K562 (cell line): ENCODE measurements around the gene CACNB2. TPM values are rescaled to one million over a fixed set of nuclear protein-coding genes. Genes with fewer than 3 reads are reported as not detected.
A peak's percentile ranks its signal among the peaks of the same experiment; 100 is the strongest.

ENCODE experiments used
- ATAC-seq: fragments of 200-7000 bp; cut with Tn5 transposase; 3 replicates; pipeline ENCODE4 v1.9.1; 2020; ENCODE audit warnings: moderate library complexity
- BruUV-seq: library from RNA; stranded (reverse); fragments of 400-500 nt; replicated peaks from 2 replicates; lab custom pipeline; 2021; lab: Mats Ljungman, UMichigan
- CTCF ChIA-PET: fragments of 300-600 bp; formaldehyde crosslinking; extraction: SDS; loops from one replicate; lab custom pipeline; 2021; ENCODE audit warnings: low intra/inter-chr PET ratio; lab: Yijun Ruan, JAX
- POLR2A ChIA-PET: fragments of 300-600, 350-650 bp; sonication (Branson Sonifier 250); formaldehyde crosslinking; extraction: SDS; loops from one replicate; lab custom pipeline; 2021; ENCODE audit warnings: antibody characterized with exemption, inconsistent platforms; lab: Yijun Ruan, JAX
- DNase-seq, 4 experiments: peaks; one replicate each; pipeline versions ENCODE4 v3.0.0 to v3.0.0-alpha.2; 2011 to 2018; ENCODE audit warnings: low spot score in 3 of 4, mixed read lengths in 3 of 4; ENCODE audit errors: extremely low read depth in 1 of 4
- FAIRE-seq: peaks from 2 replicates; lab custom pipeline; 2011; peaks lifted over from hg19 to GRCh38; lab: Jason Lieb, UNC
- H2AFZ ChIP-seq: 2 replicates; pipeline ENCODE4 v1.6.0; 2011; ENCODE audit warnings: low read depth, low read length, control low read depth, inconsistent platforms
- H3K27ac ChIP-seq: fragments of 200-600 bp; 3 replicates; pipeline ENCODE4 v1.8.0; 2011; ENCODE audit warnings: low read depth, mild to moderate bottlenecking, control low read depth, inconsistent platforms, low read length, moderate library complexity, mixed read lengths; ENCODE audit errors: extremely low read depth
- H3K27me3 ChIP-seq, 2 experiments: fragments of 300-600 bp in 1 of 2; 2 replicates in 1 of 2; 3 replicates in 1 of 2; pipeline versions ENCODE4 v1.6.0 to v1.8.0; 2011; ENCODE audit warnings: inconsistent platforms in 2 of 2, low read length in 2 of 2, mild to moderate bottlenecking in 1 of 2, mixed read lengths in 1 of 2, moderate library complexity in 1 of 2; ENCODE audit not compliant: control insufficient read depth in 2 of 2, insufficient read depth in 2 of 2
- H3K36me3 ChIP-seq: fragments of 300-600 bp; 3 replicates; pipeline ENCODE4 v1.8.0; 2011; ENCODE audit warnings: mild to moderate bottlenecking, low read length, inconsistent platforms; ENCODE audit not compliant: control insufficient read depth, insufficient read depth
- H3K4me1 ChIP-seq, 2 experiments: fragments of 200-600 bp in 1 of 2; replicated peaks in 1 of 2; 2 replicates in 1 of 2; 3 replicates in 1 of 2; pipeline versions ENCODE4 v1.5.1 to v1.8.0; 2011; ENCODE audit warnings: inconsistent platforms in 2 of 2, low read length in 2 of 2, mild to moderate bottlenecking in 1 of 2, mixed read lengths in 1 of 2, moderate library complexity in 1 of 2; ENCODE audit not compliant: control insufficient read depth in 2 of 2, insufficient read depth in 2 of 2
- H3K4me2 ChIP-seq: 2 replicates; pipeline ENCODE4 v1.6.1; 2011; ENCODE audit warnings: low read length, control low read depth, inconsistent platforms, mixed read lengths; ENCODE audit not compliant: insufficient read depth
- H3K4me3 ChIP-seq: fragments of 200-600 bp; sonication (generic), shearing (Covaris generic); 2 replicates; pipeline ENCODE4 v1.5.1; 2016; ENCODE audit warnings: control low read depth, inconsistent platforms
- H3K79me2 ChIP-seq: fragments of 200-600 bp; 3 replicates; pipeline ENCODE4 v1.8.0; 2011; ENCODE audit warnings: low read length, inconsistent platforms; ENCODE audit not compliant: control insufficient read depth, insufficient read depth
- H3K9ac ChIP-seq, 2 experiments: 2 replicates each; pipeline versions ENCODE4 v1.6.0 to v1.6.1; 2011; ENCODE audit warnings: low read depth in 2 of 2, low read length in 2 of 2, control low read depth in 1 of 2, inconsistent platforms in 1 of 2, mild to moderate bottlenecking in 1 of 2, mixed read lengths in 1 of 2; ENCODE audit not compliant: insufficient read depth in 1 of 2
- H3K9me1 ChIP-seq: one replicate; pipeline ENCODE4 v1.6.0; 2011; ENCODE audit warnings: inconsistent platforms, mild to moderate bottlenecking, low read length, moderate library complexity; ENCODE audit not compliant: control insufficient read depth, insufficient read depth
- H3K9me3 ChIP-seq: replicated peaks from 2 replicates; pipeline ENCODE4 v1.5.1; 2011; ENCODE audit warnings: low read depth, low read length, inconsistent platforms; ENCODE audit not compliant: control insufficient read depth, insufficient read depth
- H4K20me1 ChIP-seq: replicated peaks from 2 replicates; pipeline ENCODE4 v1.6.1; 2011; ENCODE audit warnings: low read length, inconsistent platforms, mixed read lengths; ENCODE audit not compliant: control insufficient read depth, insufficient read depth
- BCLAF1 ChIP-seq, 2 experiments: fragments of 450-650 bp in 1 of 2; IDR thresholded peaks; 2 replicates each; pipeline ENCODE4 v1.6.1; 2011 to 2017; ENCODE audit warnings: low read depth in 2 of 2, antibody characterized with exemption in 1 of 2, borderline replicate concordance in 1 of 2, low read length in 1 of 2, mild to moderate bottlenecking in 1 of 2, mixed read lengths in 1 of 2; ENCODE audit not compliant: control insufficient read depth in 1 of 2
- CTCFL ChIP-seq: IDR thresholded peaks from 2 replicates; pipeline ENCODE4 v1.6.1; 2011; ENCODE audit warnings: borderline replicate concordance, low read depth, mild to moderate bottlenecking, moderate library complexity, low read length; ENCODE audit not compliant: insufficient read depth, poor library complexity, severe bottlenecking
- OTX1 ChIP-seq: fragments of 450-650 bp; formaldehyde crosslinking; IDR thresholded peaks from 2 replicates; pipeline ENCODE4 v1.4.0; 2022; ENCODE audit warnings: mild to moderate bottlenecking
- PYGO2 ChIP-seq: fragments of 450-650 bp; IDR thresholded peaks from 2 replicates; pipeline ENCODE4 v1.6.1; 2016; ENCODE audit warnings: mild to moderate bottlenecking, missing genetic modification characterization, moderate library complexity, missing compliant biosample characterization
- SRSF3 ChIP-seq: fragments of 200-400 bp; formaldehyde crosslinking; IDR thresholded peaks from 2 replicates; pipeline ENCODE4 v1.6.1; 2016; ENCODE audit warnings: mild to moderate bottlenecking, low read length, moderate library complexity; ENCODE audit not compliant: insufficient read depth
- TSHZ1 ChIP-seq: fragments of 250-450 bp; sonication (Bioruptor Pico); IDR thresholded peaks from 2 replicates; pipeline ENCODE4 v1.4.0; 2020; ENCODE audit warnings: mild to moderate bottlenecking, moderate library complexity
- U2AF2 ChIP-seq: fragments of 200-400 bp; formaldehyde crosslinking; optimal IDR thresholded peaks from 2 replicates; pipeline ENCODE3; 2017; ENCODE audit warnings: low read depth, mild to moderate bottlenecking, low read length
- ZNF232 ChIP-seq: sonication (generic); formaldehyde crosslinking; IDR thresholded peaks from 2 replicates; pipeline ENCODE4 v1.8.0; 2022; ENCODE audit warnings: mild to moderate bottlenecking, missing genetic modification reagents
- WGBS: fragments of 100-300 bp; shearing (Covaris generic); methylation state at CpG from one replicate; pipeline ENCODE4 v1.1.6; 2016; ENCODE audit warnings: low coverage, mixed read lengths; ENCODE audit not compliant: insufficient coverage; ENCODE audit errors: missing lambda C conversion rate; 5-methylcytosine and 5-hydroxymethylcytosine counted together
- in situ Hi-C: fragments of 300-500 bp; cut with MboI; formaldehyde crosslinking; loops from 4 replicates; pipeline ENCODE4 v1.15.0; 2018; ENCODE audit warnings: inconsistent platforms, mixed read lengths
- intact Hi-C: fragments of 100-400 bp; cut with micrococcal nuclease; formaldehyde crosslinking; loops from 2 replicates; pipeline ENCODE4 v1.14.2; 2022
- polyA plus RNA-seq, 8 experiments: library from polyadenylated mRNA; depleted of rRNA in 4 of 8; stranded (reverse) in 5 of 8; unstranded in 3 of 8; fragments of >200 nt; fragmentation: Nextera tagmentation in 2 of 8; fragmentation: Illumina TruSeq in 1 of 8; extraction: Ambion mirVana in 2 of 8; extraction: Trizol in 1 of 8; gene quantifications; 2 replicates each; pipeline versions ENCODE4 v1.2.1 to v1.2.3, GENCODE V29; 2011 to 2014; ENCODE audit warnings: inconsistent platforms in 1 of 8, missing spikeins in 1 of 8
- total RNA-seq, 7 experiments: library from RNA; depleted of rRNA in 6 of 7; stranded (reverse); fragments of >200 nt in 6 of 7; fragmentation: Illumina TruSeq in 2 of 7; extraction: Trizol in 2 of 7; gene quantifications; 2 replicates each; pipeline versions ENCODE4 v1.2.1 to v1.2.3, GENCODE V29; 2011 to 2021; ENCODE audit warnings: low replicate concordance in 1 of 7

CACNB2 gene
- total and polyA plus RNA-seq, 9 of the 15 experiments (the other 6 are each of a cell fraction or from before 2014, with no cell fraction given): 1.8 to 2.2 TPM; not detected in 7

GRCh38 chr10:18423058-18423637 lies 282.9 kb downstream of the CACNB2 start:
- Histone ChIP-seq H3K9ac (no peak overlapping the region), H3K4me3 (no peak overlapping the region), H3K4me1 (no peaks in the 10 kb centered on the region), H3K9me3 (no peaks in the 10 kb centered on the region), H3K27me3 (no peaks in the 10 kb centered on the region; a peak in 1 of 5 replicates), H4K20me1 (no peaks in the 10 kb centered on the region), H3K27ac (no peak overlapping the region), H3K4me2 (no peak overlapping the region), H3K36me3 (no peaks in the 10 kb centered on the region), H2AFZ (no peak overlapping the region), H3K79me2 (no peaks in the 10 kb centered on the region), H3K9me1 (no peaks in the 10 kb centered on the region)
- 0% methylated on average over 4 of the region's 4 CpGs for WGBS
- BruUV-seq: no TSS peak
- ATAC-seq: no peak
- POLR2A ChIA-PET: no interaction called here
- TF ChIP-seq SRSF3 (no peak), PYGO2 (no peak), TSHZ1 (CRISPR knock-in tag) (no peak), BCLAF1 (IDR thresholded peaks at IDR 0.05; ENCODE audit: borderline replicate concordance in 1 of 2, control insufficient read depth in 1 of 2, low read depth in 2 of 2, low read length in 1 of 2) (no peak), ZNF232 (CRISPR knock-in tag) (no peak), CTCFL (peak; percentile 7), U2AF2 (no peak), OTX1 (no peak)
- in situ Hi-C loops: no loop called here
- CTCF ChIA-PET: no interaction called here
- DNase-seq: no peak
- no peak for FAIRE-seq
- intact Hi-C loops: no loop called here
